H1 (cell line): ENCODE results near the gene UBAP2. TPM values are rescaled to one million over a fixed set of nuclear protein-coding genes. Genes with fewer than 3 reads are reported as not detected.

ENCODE experiments used
- HDAC2 ChIP-seq, 2 experiments: fragments of 300-600 bp in 1 of 2; sonication (generic) in 1 of 2; IDR thresholded peaks; 2 replicates each; pipeline ENCODE4 v1.6.1; 2011 to 2012; ENCODE audit warnings: low read depth in 2 of 2, low read length in 2 of 2, mild to moderate bottlenecking in 2 of 2, moderate library complexity in 2 of 2, borderline replicate concordance in 1 of 2, inconsistent platforms in 1 of 2
- HDAC6 ChIP-seq: IDR thresholded peaks from one replicate; pipeline ENCODE4 v1.7.1; 2012; ENCODE audit warnings: low read depth, mild to moderate bottlenecking, inconsistent platforms, low read length, moderate library complexity
- polyA plus RNA-seq, 7 experiments: library from polyadenylated mRNA; depleted of rRNA in 3 of 7; stranded (reverse) in 5 of 7; unstranded in 2 of 7; fragments of >200 nt in 5 of 7; fragments of 200-250 nt in 2 of 7; gene quantifications; 1 replicate in 5 of 7; 2 replicates in 1 of 7; 4 replicates in 1 of 7; pipeline versions ENCODE4 v1.2.1 to v1.2.3, GENCODE V29; 2011 to 2013; ENCODE audit warnings: missing spikeins in 2 of 7, mixed read lengths in 2 of 7
- total RNA-seq: library from RNA; stranded (reverse); fragmentation: NEBNext Ultra II Directional; extraction: Animal tissue kit (Norgen Biotek cat#: 25700); gene quantifications from 2 replicates; pipeline ENCODE4 v1.2.1, GENCODE V29; 2021

Gene UBAP2
- total and polyA plus RNA-seq, 2 of the 8 experiments (the other 6 are each of a cell fraction or from before 2014, with no cell fraction given): 75.0 to 81.4 TPM

DNA sequence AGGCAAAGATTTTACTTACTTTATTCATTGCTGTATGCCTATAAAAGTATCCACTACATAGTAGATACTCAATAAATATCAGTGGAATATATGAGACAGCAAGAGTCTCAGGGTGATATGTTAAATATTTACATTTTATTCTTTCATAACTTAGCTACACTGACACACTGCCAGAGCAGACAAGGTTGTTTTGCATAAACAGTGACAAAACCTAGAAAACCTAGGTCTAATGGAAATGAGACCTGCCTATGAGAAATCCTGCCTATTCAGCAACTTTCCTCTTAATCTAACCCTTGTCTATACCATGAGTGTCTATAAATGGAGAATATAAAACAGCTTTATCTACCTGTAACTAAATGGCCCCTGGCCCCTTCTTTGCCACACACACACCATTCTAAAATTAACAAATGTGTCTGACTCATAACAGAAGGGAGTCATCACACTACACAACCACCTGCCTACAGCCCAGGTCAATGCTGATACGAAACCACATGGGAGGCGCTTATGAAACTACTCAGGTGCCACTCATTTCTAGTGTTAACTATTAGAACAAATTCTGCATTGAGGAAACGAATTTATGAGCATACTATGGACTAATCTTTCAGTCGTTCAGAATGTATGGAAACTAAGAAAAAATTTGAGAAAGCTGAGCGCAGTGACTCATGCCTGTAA, 60.3 kb downstream of the UBAP2 start (continued):
- TF ChIP-seq HDAC2 (IDR thresholded peaks at IDR 0.05; ENCODE audit: borderline replicate concordance in 1 of 2, low read depth in 2 of 2, low read length in 2 of 2): no peak
- no peak for TF ChIP-seq HDAC6
